Right atrium auricular region (tissue), 2 donors: ENCODE data around the gene MBD3L3. TPM values are rescaled to one million over a fixed set of nuclear protein-coding genes. Genes with fewer than 3 reads are reported as not detected.
"Not testable (repeated sequence)": the region's sequence is repeated elsewhere in the genome, so short reads cannot be mapped to it uniquely, and the experiment has no call there.

Source experiments
- DNase-seq: peaks from one replicate; pipeline ENCODE4 v3.0.0-alpha.2; 2019; ENCODE audit warnings: low spot score
- H3K27ac ChIP-seq, 2 donors: fragments of 200-600 bp; sonication (generic); 1 replicate in 1 of 2; 2 replicates in 1 of 2; pipeline ENCODE4 v1.5.1; 2016 to 2019
- H3K27me3 ChIP-seq, 2 donors: fragments of 200-600 bp; sonication (generic); one replicate each; pipeline versions ENCODE4 v1.5.1 to v1.6.0; 2017 to 2019
- H3K36me3 ChIP-seq: fragments of 200-600 bp; sonication (generic); one replicate; pipeline ENCODE4 v1.5.1; 2016
- H3K4me1 ChIP-seq, 2 donors: fragments of 200-600 bp; sonication (generic); one replicate each; pipeline versions ENCODE4 v1.5.1 to v1.6.0; 2017 to 2019
- H3K4me3 ChIP-seq, 2 donors: fragments of 200-600 bp; sonication (generic); 1 replicate in 1 of 2; 2 replicates in 1 of 2; pipeline ENCODE4 v1.5.1; 2017 to 2019; ENCODE audit warnings: mild to moderate bottlenecking in 1 of 2, moderate library complexity in 1 of 2
- H3K9me3 ChIP-seq, 2 donors: fragments of 200-600 bp; sonication (generic); one replicate each; pipeline ENCODE4 v1.5.1; 2019
- CTCF ChIP-seq, 2 donors: fragments of 200-600 bp; sonication (generic); IDR thresholded peaks; one replicate each; pipeline ENCODE4 v1.5.1; 2019; ENCODE audit warnings: antibody characterized with exemption in 2 of 2
- total RNA-seq, 2 donors: library from RNA; depleted of rRNA; stranded (reverse); fragments of >200 nt; gene quantifications; one replicate each; pipeline ENCODE4 v1.1.0, GENCODE V29; 2016

MBD3L3 gene
- total RNA-seq, 2 donors from 2014 or later, result not detected

- H3K9me3 ChIP-seq, result no peaks in the 10 kb centered on the region
- H3K4me3 ChIP-seq, result peak overlapping the region in 1 of 2 donors; percentile 98
- H3K27ac ChIP-seq, result no peak overlapping the region
- DNase-seq, result no peak
- no peaks in the 10 kb centered on the region for H3K27me3 ChIP-seq
- H3K4me1 ChIP-seq, result peaks cover 0 to 11% of the 10 kb centered on the region in 2 donors
- H3K36me3 ChIP-seq, result peaks cover 29% of the 10 kb centered on the region
- no peak for TF ChIP-seq CTCF (IDR thresholded peaks at IDR 0.05)
These were observed 10.1 kb upstream of the MBD3L3 start for GRCh38 chr19:7068599-7068998.

- Histone ChIP-seq H3K4me3 (no peak overlapping the region), H3K4me1 (peaks cover 0 to 11% of the 10 kb centered on the region in 2 donors), H3K27ac (no peak overlapping the region), H3K27me3 (no peaks in the 10 kb centered on the region), H3K36me3 (peaks cover 20% of the 10 kb centered on the region), H3K9me3 (no peaks in the 10 kb centered on the region)
- no peak for TF ChIP-seq CTCF (IDR thresholded peaks at IDR 0.05)
- no peak for DNase-seq
These were observed 9.2 kb upstream of the MBD3L3 start for GRCh38 chr19:7067716-7068115.

GRCh38 chr19:7067122-7067521 lies 8.6 kb upstream of the MBD3L3 start:
- peaks cover 0 to 11% of the 10 kb centered on the region in 2 donors for H3K4me1 ChIP-seq
- not testable (repeated sequence) for H3K9me3 ChIP-seq, H3K27ac ChIP-seq, DNase-seq, H3K27me3 ChIP-seq, H3K4me3 ChIP-seq
- peaks cover 14% of the 10 kb centered on the region for H3K36me3 ChIP-seq
- peak in 1 of 2 donors; percentile 28 for TF ChIP-seq CTCF (IDR thresholded peaks at IDR 0.05)

GRCh38 chr19:7063764-7064418 lies 5.4 kb upstream of the MBD3L3 start:
- Histone ChIP-seq H3K36me3 (no peaks in the 10 kb centered on the region), H3K4me3 (no peak overlapping the region), H3K4me1 (no peaks in the 10 kb centered on the region), H3K9me3 (no peaks in the 10 kb centered on the region), H3K27me3 (no peaks in the 10 kb centered on the region), H3K27ac (no peak overlapping the region)
- TF ChIP-seq CTCF (IDR thresholded peaks at IDR 0.05), result no peak
- DNase-seq, result no peak

GRCh38 chr19:7063339-7063738 lies 4.9 kb upstream of the MBD3L3 start:
- TF ChIP-seq CTCF (IDR thresholded peaks at IDR 0.05), result no peak
- H3K4me3 ChIP-seq, result no peak overlapping the region
- no peaks in the 10 kb centered on the region for H3K27me3 ChIP-seq
- no peaks in the 10 kb centered on the region for H3K4me1 ChIP-seq
- DNase-seq, result no peak
- H3K9me3 ChIP-seq, result no peaks in the 10 kb centered on the region
- no peaks in the 10 kb centered on the region for H3K36me3 ChIP-seq
- H3K27ac ChIP-seq, result no peak overlapping the region

GRCh38 chr19:7059977-7060376 lies 1.5 kb upstream of the MBD3L3 start:
- not testable (repeated sequence) for H3K36me3 ChIP-seq

GRCh38 chr19:7056371-7056770 lies 2.1 kb downstream of the MBD3L3 start:
- H3K4me3 ChIP-seq, DNase-seq, H3K9me3 ChIP-seq, H3K4me1 ChIP-seq, H3K27ac ChIP-seq, H3K27me3 ChIP-seq, H3K36me3 ChIP-seq: not testable (repeated sequence)

More at GRCh38 chr19:7059977-7060376, 1.5 kb upstream of the MBD3L3 start:
- H3K4me3 ChIP-seq, DNase-seq, H3K27me3 ChIP-seq, H3K4me1 ChIP-seq, H3K9me3 ChIP-seq, H3K27ac ChIP-seq: not testable (repeated sequence)

GRCh38 chr19:7055679-7056078 lies 2.8 kb downstream of the MBD3L3 start:
- not testable (repeated sequence) for H3K27ac ChIP-seq, H3K36me3 ChIP-seq, DNase-seq, H3K4me3 ChIP-seq, H3K9me3 ChIP-seq, H3K4me1 ChIP-seq, H3K27me3 ChIP-seq

GRCh38 chr19:7054635-7055368 lies 3.7 kb downstream of the MBD3L3 start:
- not testable (repeated sequence) for H3K27ac ChIP-seq

More at GRCh38 chr19:7054635-7055368, 3.7 kb downstream of the MBD3L3 start:
- H3K36me3 ChIP-seq, H3K9me3 ChIP-seq, H3K4me1 ChIP-seq, H3K27me3 ChIP-seq, H3K4me3 ChIP-seq, DNase-seq: not testable (repeated sequence)
